Measurements from ENCODE around the gene NEAT1. TPM values are rescaled to one million over a fixed set of nuclear protein-coding genes. Genes with fewer than 3 reads are reported as not detected.

Gene NEAT1
- total RNA-seq, 1 donor, result 487 TPM

- DNase-seq (ENCODE audit: low read depth), result no peak
- H3K4me3 ChIP-seq (ENCODE audit: low read depth, low read length), result peak overlapping the region; percentile 48
- TF ChIP-seq CTCF (IDR thresholded peaks at IDR 0.05; ENCODE audit: insufficient read depth, low read depth, low read length), result no peak
Observed at GRCh38 chr11:65382804-65383368, 39.7 kb upstream of the NEAT1 start.

- H3K4me3 ChIP-seq (ENCODE audit: low read depth, low read length), result no peak overlapping the region
- no peak for TF ChIP-seq CTCF (IDR thresholded peaks at IDR 0.05; ENCODE audit: insufficient read depth, low read depth, low read length)
- DNase-seq (ENCODE audit: low read depth), result no peak
Observed at GRCh38 chr11:65383778-65384177, 38.8 kb upstream of the NEAT1 start.

GRCh38 chr11:65384301-65384889 lies 38.2 kb upstream of the NEAT1 start:
- TF ChIP-seq CTCF (IDR thresholded peaks at IDR 0.05; ENCODE audit: insufficient read depth, low read depth, low read length), result no peak
- peak; percentile 58 for DNase-seq (ENCODE audit: low read depth)
- H3K4me3 ChIP-seq (ENCODE audit: low read depth, low read length), result no peak overlapping the region

- DNase-seq (ENCODE audit: low read depth), result peak; percentile 84
- peak within 1 kb of the TSS; percentile 93 for H3K4me3 ChIP-seq (ENCODE audit: low read depth, low read length)
Observed at GRCh38 chr11:65386307-65387140, 36.1 kb upstream of the NEAT1 start, which contains the start of gene FRMD8. Gene FRMD8 (plus strand): TSS chr11:65386637. CDS start chr11:65387037, 400 bp downstream.

GRCh38 chr11:65388731-65389130 lies 33.9 kb upstream of the NEAT1 start:
- DNase-seq (ENCODE audit: low read depth), result no peak
- peak overlapping the region; percentile 13 for H3K4me3 ChIP-seq (ENCODE audit: low read depth, low read length)
- TF ChIP-seq CTCF (IDR thresholded peaks at IDR 0.05; ENCODE audit: insufficient read depth, low read depth, low read length), result no peak

More at GRCh38 chr11:65386307-65387140, 36.1 kb upstream of the NEAT1 start, which contains the start of gene FRMD8:
- TF ChIP-seq CTCF (IDR thresholded peaks at IDR 0.05; ENCODE audit: insufficient read depth, low read depth, low read length), result no peak

- no peak for TF ChIP-seq CTCF (IDR thresholded peaks at IDR 0.05; ENCODE audit: insufficient read depth, low read depth, low read length)
- no peak overlapping the region for H3K4me3 ChIP-seq (ENCODE audit: low read depth, low read length)
- no peak for DNase-seq (ENCODE audit: low read depth)
Observed at GRCh38 chr11:65389294-65389980, 33.2 kb upstream of the NEAT1 start.
